Endothelial cell of umbilical vein (primary cell): ENCODE results near the gene DESI1.

ENCODE experiments used
- EZH2 ChIP-seq: IDR thresholded peaks from 2 replicates; pipeline ENCODE4 v1.6.1; 2012; ENCODE audit warnings: borderline replicate concordance, low read depth, mild to moderate bottlenecking, moderate library complexity, low read length, inconsistent platforms; ENCODE audit not compliant: severe bottlenecking
- FOS ChIP-seq: IDR thresholded peaks from 2 replicates; pipeline ENCODE4 v1.6.1; 2011; ENCODE audit warnings: mild to moderate bottlenecking, low read length, moderate library complexity, borderline replicate concordance; ENCODE audit not compliant: insufficient read depth
- MYC ChIP-seq: IDR thresholded peaks from one replicate; pipeline ENCODE4 v1.6.1; 2011; ENCODE audit warnings: mild to moderate bottlenecking, low read depth, low read length
- POLR2A ChIP-seq: IDR thresholded peaks from 2 replicates; pipeline ENCODE4 v1.6.1; 2012; ENCODE audit warnings: low read depth, mild to moderate bottlenecking, control low read depth, low read length
- POLR2AphosphoS5 ChIP-seq: IDR thresholded peaks from 2 replicates; pipeline ENCODE4 v1.6.1; 2012; ENCODE audit warnings: low read depth, mild to moderate bottlenecking, control low read depth, low read length, moderate library complexity; ENCODE audit not compliant: insufficient read depth
- TF ChIP-seq, protein P1 (sequence below), 2 donors: IDR thresholded peaks; 1 replicate in 1 of 2; 2 replicates in 1 of 2; pipeline ENCODE4 v1.5.1; 2011; ENCODE audit warnings: low read length in 2 of 2, mild to moderate bottlenecking in 2 of 2, moderate library complexity in 2 of 2, control low read depth in 1 of 2, inconsistent platforms in 1 of 2, low read depth in 1 of 2; ENCODE audit not compliant: insufficient read depth in 1 of 2; ENCODE audit errors: extremely low read depth in 1 of 2

GRCh38 chr22:41584881-41585280 lies 36.0 kb downstream of the DESI1 start:
- TF ChIP-seq, protein P1, sequence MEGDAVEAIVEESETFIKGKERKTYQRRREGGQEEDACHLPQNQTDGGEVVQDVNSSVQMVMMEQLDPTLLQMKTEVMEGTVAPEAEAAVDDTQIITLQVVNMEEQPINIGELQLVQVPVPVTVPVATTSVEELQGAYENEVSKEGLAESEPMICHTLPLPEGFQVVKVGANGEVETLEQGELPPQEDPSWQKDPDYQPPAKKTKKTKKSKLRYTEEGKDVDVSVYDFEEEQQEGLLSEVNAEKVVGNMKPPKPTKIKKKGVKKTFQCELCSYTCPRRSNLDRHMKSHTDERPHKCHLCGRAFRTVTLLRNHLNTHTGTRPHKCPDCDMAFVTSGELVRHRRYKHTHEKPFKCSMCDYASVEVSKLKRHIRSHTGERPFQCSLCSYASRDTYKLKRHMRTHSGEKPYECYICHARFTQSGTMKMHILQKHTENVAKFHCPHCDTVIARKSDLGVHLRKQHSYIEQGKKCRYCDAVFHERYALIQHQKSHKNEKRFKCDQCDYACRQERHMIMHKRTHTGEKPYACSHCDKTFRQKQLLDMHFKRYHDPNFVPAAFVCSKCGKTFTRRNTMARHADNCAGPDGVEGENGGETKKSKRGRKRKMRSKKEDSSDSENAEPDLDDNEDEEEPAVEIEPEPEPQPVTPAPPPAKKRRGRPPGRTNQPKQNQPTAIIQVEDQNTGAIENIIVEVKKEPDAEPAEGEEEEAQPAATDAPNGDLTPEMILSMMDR (IDR thresholded peaks at IDR 0.05; ENCODE audit: extremely low read depth in 1 of 2, insufficient read depth in 1 of 2, low read depth in 1 of 2, low read length in 2 of 2) = no peak
- TF ChIP-seq POLR2A = no peak
- no peak for TF ChIP-seq MYC
- TF ChIP-seq EZH2 = no peak
- no peak for TF ChIP-seq POLR2AphosphoS5
- TF ChIP-seq FOS = no peak
